ENCODE results near the gene PCBD1. TPM values are rescaled to one million over a fixed set of nuclear protein-coding genes. Genes with fewer than 3 reads are reported as not detected.

The PCBD1 gene
- total and polyA plus RNA-seq, 2 donors (not counting 1 experiment from before 2014, with no cell fraction given) = 6.7 to 14.1 TPM

DNA sequence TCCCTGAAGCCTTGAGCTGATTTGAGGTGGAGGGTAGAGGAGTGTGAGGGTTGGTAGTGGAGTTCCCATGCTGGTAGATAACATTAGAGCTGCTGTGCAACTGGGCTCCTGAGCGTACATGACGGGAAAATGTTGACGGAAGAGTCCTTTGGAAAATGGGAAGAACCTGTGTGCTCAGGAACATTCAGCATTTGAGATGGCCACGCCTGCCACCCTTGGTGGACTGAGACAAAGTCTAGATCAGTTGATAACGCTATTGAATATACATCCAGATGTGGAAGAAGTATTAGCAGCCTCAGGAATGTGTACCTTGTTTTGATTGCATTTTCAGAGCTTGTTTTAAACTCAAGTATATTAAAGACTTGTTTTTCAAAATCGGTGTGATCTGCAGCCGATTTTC, 16.1 kb downstream of the PCBD1 start:
- no peak for ATAC-seq (ENCODE audit: low read depth)
- Histone ChIP-seq H3K9me3 (ENCODE audit: control extremely low read depth in 1 of 3, control insufficient read depth in 2 of 3, insufficient read depth in 1 of 3, low read length in 2 of 3) (no peaks in the 10 kb centered on the region), H3K4me2 (replicated peaks; ENCODE audit: low read depth, low read length, poor library complexity, severe bottlenecking) (no peak overlapping the region), H3K27me3 (replicated peaks in 1 of 4; ENCODE audit: control extremely low read depth in 1 of 4, control insufficient read depth in 3 of 4, insufficient read depth in 4 of 4, low read length in 3 of 4) (no peaks in the 10 kb centered on the region), H2AFZ (ENCODE audit: insufficient read depth, low read depth, low read length, poor library complexity, severe bottlenecking) (no peak overlapping the region), H4K20me1 (ENCODE audit: control insufficient read depth, insufficient read depth, low read length, poor library complexity, severe bottlenecking) (no peaks in the 10 kb centered on the region), H3K4me1 (ENCODE audit: control insufficient read depth in 2 of 2, insufficient read depth in 2 of 2, low read length in 2 of 2) (no peaks in the 10 kb centered on the region), H3K4me3 (ENCODE audit: control extremely low read depth in 1 of 5, extremely low read depth in 1 of 5, insufficient read depth in 1 of 5, low read depth in 2 of 5, low read length in 4 of 5) (no peak overlapping the region), H3K79me2 (ENCODE audit: control insufficient read depth, insufficient read depth, low read length) (no peaks in the 10 kb centered on the region), H3K9ac (ENCODE audit: low read length) (no peak overlapping the region), H3K36me3 (replicated peaks in 1 of 2; ENCODE audit: control extremely low read depth in 1 of 2, control insufficient read depth in 1 of 2, extremely low read depth in 1 of 2, insufficient read depth in 2 of 2, low read length in 1 of 2) (peaks cover 0 to 53% of the 10 kb centered on the region in 2 experiments), H3K27ac (ENCODE audit: low read length in 2 of 2) (no peak overlapping the region)
- Mint-ChIP-seq H3K4me1 (no peaks in the 10 kb centered on the region), H3K27me3 (no peaks in the 10 kb centered on the region), H3K9me3 (ENCODE audit: insufficient read depth) (no peaks in the 10 kb centered on the region), H3K27ac (no peak overlapping the region), H3K4me3 (no peak overlapping the region)
- intact Hi-C loops (cut with micrococcal nuclease) = no loop called here
- TF ChIP-seq EZH2 (IDR thresholded peaks at IDR 0.05; ENCODE audit: borderline replicate concordance, insufficient read depth, low read depth, low read length, poor library complexity, severe bottlenecking) = no peak
- TF ChIP-seq, protein P1, sequence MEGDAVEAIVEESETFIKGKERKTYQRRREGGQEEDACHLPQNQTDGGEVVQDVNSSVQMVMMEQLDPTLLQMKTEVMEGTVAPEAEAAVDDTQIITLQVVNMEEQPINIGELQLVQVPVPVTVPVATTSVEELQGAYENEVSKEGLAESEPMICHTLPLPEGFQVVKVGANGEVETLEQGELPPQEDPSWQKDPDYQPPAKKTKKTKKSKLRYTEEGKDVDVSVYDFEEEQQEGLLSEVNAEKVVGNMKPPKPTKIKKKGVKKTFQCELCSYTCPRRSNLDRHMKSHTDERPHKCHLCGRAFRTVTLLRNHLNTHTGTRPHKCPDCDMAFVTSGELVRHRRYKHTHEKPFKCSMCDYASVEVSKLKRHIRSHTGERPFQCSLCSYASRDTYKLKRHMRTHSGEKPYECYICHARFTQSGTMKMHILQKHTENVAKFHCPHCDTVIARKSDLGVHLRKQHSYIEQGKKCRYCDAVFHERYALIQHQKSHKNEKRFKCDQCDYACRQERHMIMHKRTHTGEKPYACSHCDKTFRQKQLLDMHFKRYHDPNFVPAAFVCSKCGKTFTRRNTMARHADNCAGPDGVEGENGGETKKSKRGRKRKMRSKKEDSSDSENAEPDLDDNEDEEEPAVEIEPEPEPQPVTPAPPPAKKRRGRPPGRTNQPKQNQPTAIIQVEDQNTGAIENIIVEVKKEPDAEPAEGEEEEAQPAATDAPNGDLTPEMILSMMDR (IDR thresholded peaks at IDR 0.05) = no peak
- no peak for DNase-seq
- 98% methylated on average over 4 of the region's 7 CpGs for WGBS (ENCODE audit: insufficient coverage)
- ChIA-PET POLR2A (no interaction called here), CTCF (interaction anchor here (0.9 to 2.0 kb wide), 4 partner anchors 9 to 411 kb away, joined by 3 to 12 read pairs (median 5); no protein-coding TSS in a partner anchor)

DNA sequence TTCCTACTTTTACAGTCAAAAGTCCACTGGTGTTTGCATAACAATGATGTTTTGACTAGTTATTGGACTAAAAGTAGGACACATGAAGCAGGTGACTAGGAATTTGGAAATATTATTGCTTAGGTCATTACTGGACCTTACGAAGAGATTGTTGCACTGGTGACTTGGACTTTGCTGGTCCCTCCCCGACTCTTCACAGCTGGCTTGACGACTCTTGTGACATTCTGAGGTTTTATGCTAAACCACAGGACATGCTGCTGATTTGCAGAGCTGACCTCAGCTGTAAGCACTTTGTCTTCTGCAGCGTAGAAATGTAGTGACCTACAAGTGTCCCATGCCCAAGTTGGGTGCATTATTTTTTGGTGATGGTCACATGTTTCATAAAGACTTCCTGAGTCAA, 21.9 kb downstream of the PCBD1 start:
- no peak for TF ChIP-seq EZH2 (IDR thresholded peaks at IDR 0.05; ENCODE audit: borderline replicate concordance, insufficient read depth, low read depth, low read length, poor library complexity, severe bottlenecking)
- TF ChIP-seq, protein P1 (IDR thresholded peaks at IDR 0.05) = no peak
- CTCF ChIA-PET = interaction anchor here (0.6 kb wide), 1 partner anchor 56 kb away, joined by 3 read pairs; no protein-coding TSS in a partner anchor
- H3K4me3 Mint-ChIP-seq = no peak overlapping the region

More for the DNA sequence above, 21.9 kb downstream of the PCBD1 start:
- Histone ChIP-seq H3K27ac (ENCODE audit: low read length in 2 of 2) (no peak overlapping the region), H3K79me2 (ENCODE audit: control insufficient read depth, insufficient read depth, low read length) (no peaks in the 10 kb centered on the region), H3K27me3 (replicated peaks in 1 of 4; ENCODE audit: control extremely low read depth in 1 of 4, control insufficient read depth in 3 of 4, insufficient read depth in 4 of 4, low read length in 3 of 4) (no peaks in the 10 kb centered on the region), H3K9ac (ENCODE audit: low read length) (no peak overlapping the region), H3K4me2 (replicated peaks; ENCODE audit: low read depth, low read length, poor library complexity, severe bottlenecking) (no peak overlapping the region), H4K20me1 (ENCODE audit: control insufficient read depth, insufficient read depth, low read length, poor library complexity, severe bottlenecking) (no peaks in the 10 kb centered on the region), H3K9me3 (ENCODE audit: control extremely low read depth in 1 of 3, control insufficient read depth in 2 of 3, insufficient read depth in 1 of 3, low read length in 2 of 3) (no peaks in the 10 kb centered on the region), H2AFZ (ENCODE audit: insufficient read depth, low read depth, low read length, poor library complexity, severe bottlenecking) (no peak overlapping the region), H3K4me1 (ENCODE audit: control insufficient read depth in 2 of 2, insufficient read depth in 2 of 2, low read length in 2 of 2) (no peaks in the 10 kb centered on the region), H3K36me3 (replicated peaks in 1 of 2; ENCODE audit: control extremely low read depth in 1 of 2, control insufficient read depth in 1 of 2, extremely low read depth in 1 of 2, insufficient read depth in 2 of 2, low read length in 1 of 2) (peaks cover 0 to 31% of the 10 kb centered on the region in 2 experiments), H3K4me3 (ENCODE audit: control extremely low read depth in 1 of 5, extremely low read depth in 1 of 5, insufficient read depth in 1 of 5, low read depth in 2 of 5, low read length in 4 of 5) (no peak overlapping the region)
- no peak for ATAC-seq (ENCODE audit: low read depth)
- POLR2A ChIA-PET = no interaction called here
- 65% methylated on average over 3 of the region's 4 CpGs for WGBS (ENCODE audit: insufficient coverage)
- DNase-seq = no peak
- no peak overlapping the region for H3K27ac Mint-ChIP-seq
- H3K9me3 Mint-ChIP-seq (ENCODE audit: insufficient read depth) = no peaks in the 10 kb centered on the region
- intact Hi-C loops (cut with micrococcal nuclease) = no loop called here
- no peaks in the 10 kb centered on the region for H3K27me3 Mint-ChIP-seq
- H3K4me1 Mint-ChIP-seq = no peaks in the 10 kb centered on the region
